Thymus (tissue), 11 donors: ENCODE measurements around the gene OSBPL2. TPM values are rescaled to one million over a fixed set of nuclear protein-coding genes. Genes with fewer than 3 reads are reported as not detected.
A peak's percentile ranks its signal among the peaks of the same experiment; 100 is the strongest.

Experiments
- DNase-seq, 9 donors: peaks; one replicate each; pipeline ENCODE4 v3.0.0-alpha.2; 2013; ENCODE audit warnings: low spot score in 9 of 9, low read depth in 6 of 9, missing footprints in 1 of 9
- H3K27ac ChIP-seq, 2 donors: one replicate each; pipeline ENCODE4 v1.5.1; 2013; ENCODE audit warnings: control low read depth in 1 of 2, low read depth in 1 of 2, low read length in 1 of 2, mild to moderate bottlenecking in 1 of 2, moderate library complexity in 1 of 2
- H3K27me3 ChIP-seq, 2 donors: one replicate each; pipeline ENCODE4 v1.5.1; 2013; ENCODE audit warnings: low read length in 1 of 2; ENCODE audit not compliant: control insufficient read depth in 2 of 2, insufficient read depth in 1 of 2
- H3K36me3 ChIP-seq, 2 donors: one replicate each; pipeline ENCODE4 v1.5.1; 2013; ENCODE audit warnings: low read length in 1 of 2, mild to moderate bottlenecking in 1 of 2, moderate library complexity in 1 of 2; ENCODE audit not compliant: control insufficient read depth in 2 of 2, insufficient read depth in 2 of 2
- H3K4me1 ChIP-seq, 2 donors: one replicate each; pipeline ENCODE4 v1.5.1; 2013; ENCODE audit warnings: low read length in 2 of 2; ENCODE audit not compliant: control insufficient read depth in 2 of 2, insufficient read depth in 2 of 2
- H3K4me3 ChIP-seq, 2 donors: one replicate each; pipeline ENCODE4 v1.5.1; 2013; ENCODE audit warnings: low read length in 2 of 2, control low read depth in 1 of 2, mild to moderate bottlenecking in 1 of 2
- H3K9me3 ChIP-seq, 2 donors: one replicate each; pipeline ENCODE4 v1.5.1; 2013; ENCODE audit warnings: low read length in 1 of 2, mild to moderate bottlenecking in 1 of 2; ENCODE audit not compliant: control insufficient read depth in 2 of 2, insufficient read depth in 1 of 2
- WGBS: extraction: QIAGEN DNeasy Blood & Tissue Kit; methylation state at CpG from one replicate; pipeline ENCODE4 v1.1.7; 2013; 5-methylcytosine and 5-hydroxymethylcytosine counted together
- polyA plus RNA-seq: library from polyadenylated mRNA; stranded (reverse); fragments of 200-250 nt; gene quantifications from one replicate; pipeline ENCODE4 v1.2.3, GENCODE V29; 2013
- total RNA-seq: library from RNA; stranded (reverse); fragments of 120-200 nt; gene quantifications from one replicate; pipeline ENCODE4 v1.2.4, GENCODE V29; 2013
- donor health status: healthy.

Gene OSBPL2
- total and polyA plus RNA-seq, 2 donors: 17.4 to 27.4 TPM

GRCh38 chr20:62323980-62324906 is 85.9 kb downstream of the OSBPL2 start:
- Histone ChIP-seq H3K27me3 (no peaks in the 10 kb centered on the region), H3K9me3 (peaks cover 0 to 4% of the 10 kb centered on the region in 2 donors), H3K4me1 (no peaks in the 10 kb centered on the region), H3K27ac (no peak overlapping the region), H3K4me3 (no peak overlapping the region), H3K36me3 (no peaks in the 10 kb centered on the region)
- no peak for DNase-seq
- 91% methylated on average over 25 of the region's 25 CpGs for WGBS

- H3K27me3 ChIP-seq: no peaks in the 10 kb centered on the region
- H3K4me1 ChIP-seq: no peaks in the 10 kb centered on the region
- H3K36me3 ChIP-seq: no peaks in the 10 kb centered on the region
- no peak overlapping the region for H3K27ac ChIP-seq
- no peak overlapping the region for H3K4me3 ChIP-seq
- H3K9me3 ChIP-seq: no peaks in the 10 kb centered on the region
- no peak for DNase-seq
- WGBS: 90% methylated on average over 14 of the region's 14 CpGs
These were observed 87.0 kb downstream of the OSBPL2 start for GRCh38 chr20:62325172-62325905.

- no peak overlapping the region for H3K27ac ChIP-seq
- DNase-seq: no peak
- no peaks in the 10 kb centered on the region for H3K27me3 ChIP-seq
- H3K9me3 ChIP-seq: no peaks in the 10 kb centered on the region
- no peaks in the 10 kb centered on the region for H3K36me3 ChIP-seq
- WGBS: 95% methylated on average over 14 of the region's 14 CpGs
- H3K4me1 ChIP-seq: no peaks in the 10 kb centered on the region
- no peak overlapping the region for H3K4me3 ChIP-seq
These were observed 88.2 kb downstream of the OSBPL2 start for GRCh38 chr20:62326559-62326958.

GRCh38 chr20:62326959-62327725 is 88.8 kb downstream of the OSBPL2 start:
- H3K4me1 ChIP-seq: no peaks in the 10 kb centered on the region
- no peaks in the 10 kb centered on the region for H3K36me3 ChIP-seq
- 88% methylated on average over 30 of the region's 30 CpGs for WGBS
- H3K27ac ChIP-seq: no peak overlapping the region
- H3K4me3 ChIP-seq: no peak overlapping the region
- DNase-seq: no peak
- H3K9me3 ChIP-seq: no peaks in the 10 kb centered on the region
- no peaks in the 10 kb centered on the region for H3K27me3 ChIP-seq

GRCh38 chr20:62327726-62328495 is 89.6 kb downstream of the OSBPL2 start:
- WGBS: 92% methylated on average over 33 of the region's 33 CpGs
- no peak for DNase-seq
- Histone ChIP-seq H3K4me1 (no peaks in the 10 kb centered on the region), H3K4me3 (no peak overlapping the region), H3K9me3 (no peaks in the 10 kb centered on the region), H3K27me3 (no peaks in the 10 kb centered on the region), H3K36me3 (no peaks in the 10 kb centered on the region), H3K27ac (no peak overlapping the region)

- WGBS: 91% methylated on average over 26 of the region's 26 CpGs
These were observed 90.5 kb downstream of the OSBPL2 start for GRCh38 chr20:62328684-62329388.

GRCh38 chr20:62329389-62330377 is 91.4 kb downstream of the OSBPL2 start:
- 97% methylated on average over 37 of the region's 37 CpGs for whole genome bisulfite sequencing
- Histone ChIP-seq H3K4me3 (no peak overlapping the region), H3K36me3 (no peaks in the 10 kb centered on the region), H3K27me3 (no peaks in the 10 kb centered on the region), H3K27ac (peak overlapping the region in 1 of 2 donors; percentile 11), H3K9me3 (no peaks in the 10 kb centered on the region), H3K4me1 (no peaks in the 10 kb centered on the region)
- DNase-seq: no peak

More at GRCh38 chr20:62328684-62329388, 90.5 kb downstream of the OSBPL2 start:
- DNase-seq: no peak
- no peaks in the 10 kb centered on the region for H3K9me3 ChIP-seq
- H3K27me3 ChIP-seq: no peaks in the 10 kb centered on the region
- no peaks in the 10 kb centered on the region for H3K4me1 ChIP-seq
- H3K4me3 ChIP-seq: no peak overlapping the region
- H3K27ac ChIP-seq: no peak overlapping the region
- no peaks in the 10 kb centered on the region for H3K36me3 ChIP-seq
